ENCODE results near the gene GSTM3. TPM values are rescaled to one million over a fixed set of nuclear protein-coding genes. Genes with fewer than 3 reads are reported as not detected.

The GSTM3 gene
- total and polyA plus RNA-seq, 2 of the 13 experiments (the other 11 are each of a cell fraction or from before 2014, with no cell fraction given) = 127 to 142 TPM

GRCh38 chr1:109732390-109732881 lies 8.4 kb downstream of the GSTM3 start:
- peak overlapping the region in 1 of 3 experiments; percentile 45; a peak in 1 of 6 replicates for H3K4me3 ChIP-seq (replicated peaks in 1 of 3; ENCODE audit: insufficient read depth in 1 of 3, low read depth in 2 of 3, low read length in 3 of 3)
- peaks cover 27% of the 10 kb centered on the region for H3K4me1 ChIP-seq (ENCODE audit: insufficient read depth, low read length)
- intact Hi-C loops (cut with micrococcal nuclease; ENCODE audit: unreplicated experiment) (loop anchor here (5.0 kb wide), 1 partner anchor 40 kb away; no protein-coding TSS in a partner anchor), in situ Hi-C loops (cut with HindIII; ENCODE audit: extremely low pct_ligation_motif_present, low pct_unique_long_range_greater_than_20kb) (no loop called here)
- WGBS (ENCODE audit: low lambda C conversion rate) = 38% methylated on average over 3 of the region's 3 CpGs
- FAIRE-seq (no peak), DNase-seq (ENCODE audit: low spot score) (no peak), ATAC-seq (peak; percentile 47)
- H3K9me3 ChIP-seq (ENCODE audit: low read length) = no peaks in the 10 kb centered on the region
- peak overlapping the region; percentile 41 for H3K27ac ChIP-seq (ENCODE audit: extremely low read length, insufficient read depth, low read length)
- CTCF ChIA-PET (ENCODE audit: low intra/inter-chr PET ratio, low total read pairs) = no interaction called here
- H3K27me3 ChIP-seq (ENCODE audit: control insufficient read depth in 1 of 2, insufficient read depth in 2 of 2, low read length in 2 of 2) = no peaks in the 10 kb centered on the region
- POLR2A ChIA-PET = no interaction called here
- no peak overlapping the region for H2AFZ ChIP-seq (ENCODE audit: low read length)
- no peaks in the 10 kb centered on the region for H3K79me2 ChIP-seq (ENCODE audit: insufficient read depth, low read length)
- peaks cover 4 to 6% of the 10 kb centered on the region in 2 experiments; a peak in 3 of 5 replicates for H3K36me3 ChIP-seq (replicated peaks in 1 of 2; ENCODE audit: control insufficient read depth in 1 of 2, insufficient read depth in 2 of 2, low read length in 2 of 2)
- H3K4me2 ChIP-seq (ENCODE audit: low read depth, low read length) = peak overlapping the region; percentile 71
- H3K9ac ChIP-seq (ENCODE audit: insufficient read depth, low read depth, low read length) = no peak overlapping the region
- BruUV-seq (replicated peaks) = no TSS peak
- no peaks in the 10 kb centered on the region for H4K20me1 ChIP-seq (ENCODE audit: insufficient read depth, low read length)
- TF ChIP-seq ATF4 (CRISPR knock-in tag; IDR thresholded peaks at IDR 0.05) = no peak
- TF ChIP-seq ZNF703 (CRISPR knock-in tag; IDR thresholded peaks at IDR 0.05; ENCODE audit: borderline replicate concordance) = no peak
- TF ChIP-seq ZNF224 (CRISPR knock-in tag; IDR thresholded peaks at IDR 0.05) = no peak
- TF ChIP-seq GZF1 (CRISPR knock-in tag; IDR thresholded peaks at IDR 0.05) = no peak
- no peak for TF ChIP-seq GPBP1L1 (CRISPR knock-in tag; IDR thresholded peaks at IDR 0.05)
- TF ChIP-seq ZNF710 (CRISPR knock-in tag; IDR thresholded peaks at IDR 0.05; ENCODE audit: borderline replicate concordance) = no peak
- TF ChIP-seq BCL6 (CRISPR knock-in tag; IDR thresholded peaks at IDR 0.05) = no peak
- no peak for TF ChIP-seq DRAP1 (CRISPR knock-in tag; IDR thresholded peaks at IDR 0.05)
- TF ChIP-seq SNAPC4 (CRISPR knock-in tag; IDR thresholded peaks at IDR 0.05) = no peak
- TF ChIP-seq SOX5 (CRISPR knock-in tag; IDR thresholded peaks at IDR 0.05; ENCODE audit: borderline replicate concordance) = no peak
- no peak for TF ChIP-seq ZNF20 (CRISPR knock-in tag; IDR thresholded peaks at IDR 0.05)
- no peak for TF ChIP-seq THAP11 (CRISPR knock-in tag; IDR thresholded peaks at IDR 0.05)
- no peak for TF ChIP-seq ATF7-NPFF (CRISPR knock-in tag; IDR thresholded peaks at IDR 0.05; ENCODE audit: low read depth)
- no peak for TF ChIP-seq ZNF563 (CRISPR knock-in tag; IDR thresholded peaks at IDR 0.05)
- no peak for TF ChIP-seq ZMYM2 (CRISPR knock-in tag; IDR thresholded peaks at IDR 0.05)
- no peak for TF ChIP-seq RBM22 (optimal IDR thresholded peaks at IDR 0.05; ENCODE audit: low read length)

All from HepG2 (cell line).